IMR-90 (cell line): Measurements from ENCODE around the gene PPP1R1A. TPM values are rescaled to one million over a fixed set of nuclear protein-coding genes. Genes with fewer than 3 reads are reported as not detected.

ENCODE experiments used
- ATAC-seq: fragments of 200-7000 bp; cut with Tn5 transposase; 2 replicates; pipeline ENCODE4 v1.9.1; 2020; ENCODE audit warnings: low read depth, mild to moderate bottlenecking, moderate library complexity
- BruUV-seq: library from RNA; stranded (reverse); fragments of 400-500 nt; replicated peaks from 2 replicates; lab custom pipeline; 2021; lab: Mats Ljungman, UMichigan
- CTCF ChIA-PET: fragments of 300-600 bp; formaldehyde crosslinking; extraction: SDS; loops from one replicate; lab custom pipeline; 2021; ENCODE audit warnings: antibody characterized with exemption; lab: Yijun Ruan, JAX
- POLR2A ChIA-PET: fragments of 300-600 bp; sonication (Branson Sonifier 250); formaldehyde crosslinking; loops from one replicate; lab custom pipeline; 2022; ENCODE audit warnings: antibody characterized with exemption; ENCODE audit not compliant: unreplicated experiment; lab: Charles Lee
- DNase-seq: peaks from one replicate; pipeline ENCODE4 v3.0.0; 2013
- H2AFZ ChIP-seq: replicated peaks from 2 replicates; pipeline ENCODE3; 2013; ENCODE audit warnings: low read length, mild to moderate bottlenecking; ENCODE audit not compliant: poor library complexity
- H2AK5ac ChIP-seq: 2 replicates; pipeline ENCODE4 v1.6.1; 2013; ENCODE audit warnings: low read depth, low read length, inconsistent platforms
- H2AK9ac ChIP-seq: replicated peaks from 2 replicates; pipeline ENCODE3; 2013; ENCODE audit warnings: mild to moderate bottlenecking, low read depth, low read length, moderate library complexity; ENCODE audit not compliant: poor library complexity
- H2BK120ac ChIP-seq: 2 replicates; pipeline ENCODE4 v1.6.1; 2013; ENCODE audit warnings: low read depth, low read length, inconsistent platforms
- H2BK15ac ChIP-seq: 3 replicates; pipeline ENCODE4 v1.6.1; 2013; ENCODE audit warnings: low read depth, low read length, inconsistent platforms
- H2BK20ac ChIP-seq: 2 replicates; pipeline ENCODE4 v1.6.1; 2013; ENCODE audit warnings: low read depth, mild to moderate bottlenecking, inconsistent platforms, low read length, moderate library complexity
- H2BK5ac ChIP-seq: 2 replicates; pipeline ENCODE4 v1.6.1; 2013; ENCODE audit warnings: mild to moderate bottlenecking, low read depth, low read length, inconsistent platforms; ENCODE audit not compliant: poor library complexity, severe bottlenecking
- H3K14ac ChIP-seq: replicated peaks from 2 replicates; pipeline ENCODE4 v1.6.1; 2013; ENCODE audit warnings: low read depth, low read length, inconsistent platforms
- H3K18ac ChIP-seq: 2 replicates; pipeline ENCODE4 v1.6.1; 2013; ENCODE audit warnings: low read depth, low read length, control low read depth
- H3K23ac ChIP-seq: 2 replicates; pipeline ENCODE4 v1.6.1; 2013; ENCODE audit warnings: low read depth, low read length, inconsistent platforms
- H3K27ac ChIP-seq: 2 replicates; pipeline ENCODE4 v1.5.1; 2013; ENCODE audit warnings: mild to moderate bottlenecking, control low read depth, low read length; ENCODE audit not compliant: insufficient read depth
- H3K27me3 ChIP-seq: 2 replicates; pipeline ENCODE4 v1.6.1; 2013; ENCODE audit warnings: low read length; ENCODE audit not compliant: control insufficient read depth, insufficient read depth
- H3K36me3 ChIP-seq: 2 replicates; pipeline ENCODE4 v1.6.1; 2013; ENCODE audit warnings: low read length, mixed read lengths; ENCODE audit not compliant: control insufficient read depth, insufficient read depth
- H3K4ac ChIP-seq: 2 replicates; pipeline ENCODE4 v1.6.1; 2013; ENCODE audit warnings: low read depth, low read length, inconsistent platforms
- H3K4me1 ChIP-seq: 2 replicates; pipeline ENCODE4 v1.6.1; 2013; ENCODE audit warnings: low read length, mixed read lengths; ENCODE audit not compliant: control insufficient read depth, insufficient read depth
- H3K4me2 ChIP-seq: 2 replicates; pipeline ENCODE4 v1.6.1; 2013; ENCODE audit warnings: low read depth, mild to moderate bottlenecking, control low read depth, low read length, moderate library complexity
- H3K4me3 ChIP-seq: 2 replicates; pipeline ENCODE4 v1.5.1; 2013; ENCODE audit warnings: low read depth, mild to moderate bottlenecking, control low read depth, low read length, moderate library complexity; ENCODE audit not compliant: insufficient read depth
- H3K56ac ChIP-seq: 2 replicates; pipeline ENCODE4 v1.6.1; 2013; ENCODE audit warnings: low read length, inconsistent platforms; ENCODE audit not compliant: insufficient read depth; ENCODE audit errors: extremely low read depth
- H3K79me1 ChIP-seq, 2 experiments: 2 replicates each; pipeline ENCODE4 v1.6.1; 2013; ENCODE audit warnings: low read length in 2 of 2, inconsistent platforms in 1 of 2, low read depth in 1 of 2
- H3K9ac ChIP-seq: 2 replicates; pipeline ENCODE4 v1.6.1; 2013; ENCODE audit warnings: low read depth, low read length, control low read depth
- H3K9me1 ChIP-seq: 2 replicates; pipeline ENCODE4 v1.6.1; 2013; ENCODE audit warnings: low read length, inconsistent platforms; ENCODE audit not compliant: insufficient read depth
- H3K9me3 ChIP-seq: 2 replicates; pipeline ENCODE4 v1.6.1; 2013; ENCODE audit warnings: low read length; ENCODE audit not compliant: control insufficient read depth, insufficient read depth
- H4K20me1 ChIP-seq: 2 replicates; pipeline ENCODE4 v1.6.1; 2013; ENCODE audit warnings: low read length, inconsistent platforms; ENCODE audit not compliant: insufficient read depth
- H4K5ac ChIP-seq: 2 replicates; pipeline ENCODE4 v1.6.1; 2013; ENCODE audit warnings: mild to moderate bottlenecking, low read depth, low read length, control low read depth
- H4K8ac ChIP-seq, 2 experiments: 2 replicates each; pipeline ENCODE4 v1.6.1; 2013; ENCODE audit warnings: low read depth in 2 of 2, low read length in 2 of 2, control low read depth in 1 of 2, inconsistent platforms in 1 of 2
- H4K91ac ChIP-seq: 2 replicates; pipeline ENCODE4 v1.6.1; 2013; ENCODE audit warnings: low read depth, low read length, inconsistent platforms; ENCODE audit not compliant: insufficient read depth
- BHLHE40 ChIP-seq: fragments of 150-350 bp; IDR thresholded peaks from 2 replicates; pipeline ENCODE4 v1.6.1; 2016; ENCODE audit warnings: mild to moderate bottlenecking, low read depth, low read length
- CEBPB ChIP-seq: IDR thresholded peaks from 2 replicates; pipeline ENCODE4 v1.6.1; 2012; ENCODE audit warnings: low read depth, low read length, improper control_type of control experiment
- CHD1 ChIP-seq: IDR thresholded peaks from 2 replicates; pipeline ENCODE4 v1.6.1; 2012; ENCODE audit warnings: low read depth, low read length, improper control_type of control experiment
- FOS ChIP-seq: fragments of 150-350 bp; IDR thresholded peaks from 2 replicates; pipeline ENCODE4 v1.6.1; 2016; ENCODE audit warnings: low read depth, low read length
- MAFK ChIP-seq: IDR thresholded peaks from 2 replicates; pipeline ENCODE4 v1.6.1; 2012; ENCODE audit warnings: low read depth, low read length, improper control_type of control experiment
- MAZ ChIP-seq: IDR thresholded peaks from 2 replicates; pipeline ENCODE4 v1.6.1; 2012; ENCODE audit warnings: low read depth, mild to moderate bottlenecking, low read length, improper control_type of control experiment, moderate library complexity, borderline replicate concordance
- MXI1 ChIP-seq: IDR thresholded peaks from 2 replicates; pipeline ENCODE4 v1.6.1; 2012; ENCODE audit warnings: low read depth, mild to moderate bottlenecking, low read length, moderate library complexity, borderline replicate concordance
- NFE2L2 ChIP-seq: fragments of 150-350 bp; IDR thresholded peaks from 2 replicates; pipeline ENCODE4 v1.6.1; 2016; ENCODE audit warnings: low read depth, mild to moderate bottlenecking, low read length
- POLR2A ChIP-seq: IDR thresholded peaks from 2 replicates; pipeline ENCODE4 v1.6.1; 2012; ENCODE audit warnings: mild to moderate bottlenecking, low read depth, low read length
- RAD21 ChIP-seq: IDR thresholded peaks from 2 replicates; pipeline ENCODE4 v1.6.1; 2012; ENCODE audit warnings: low read length, improper control_type of control experiment
- RCOR1 ChIP-seq: IDR thresholded peaks from 2 replicates; pipeline ENCODE4 v1.6.1; 2012; ENCODE audit warnings: mild to moderate bottlenecking, low read length, improper control_type of control experiment; ENCODE audit not compliant: insufficient replicate concordance
- RFX5 ChIP-seq: IDR thresholded peaks from 2 replicates; pipeline ENCODE4 v1.8.0; 2012; ENCODE audit warnings: low read depth, mild to moderate bottlenecking, low read length, moderate library complexity
- SMC3 ChIP-seq: fragments of 150-350 bp; IDR thresholded peaks from 2 replicates; pipeline ENCODE4 v1.6.1; 2016; ENCODE audit warnings: low read depth, mild to moderate bottlenecking, antibody characterized with exemption, low read length, moderate library complexity
- USF2 ChIP-seq: fragments of 150-350 bp; IDR thresholded peaks from 2 replicates; pipeline ENCODE4 v1.6.1; 2017; ENCODE audit warnings: mild to moderate bottlenecking, antibody characterized with exemption, low read length, low read depth
- WGBS, 2 experiments: methylation state at CpG; one replicate each; pipeline versions ENCODE4 v1.1.5 to v1.1.7; 2013; ENCODE audit warnings: missing lambda C conversion rate in 2 of 2; ENCODE audit not compliant: insufficient read length in 1 of 2; ENCODE audit errors: extremely low coverage in 2 of 2; 5-methylcytosine and 5-hydroxymethylcytosine counted together
- dilution Hi-C: fragments of 300-500 bp; cut with HindIII; formaldehyde crosslinking; loops from one replicate; pipeline ENCODE4 v1.14.3; 2018; ENCODE audit warnings: low sequenced_read_pairs; ENCODE audit not compliant: unreplicated experiment
- in situ Hi-C: fragments of 300-500 bp; cut with MboI; formaldehyde crosslinking; loops from 3 replicates; pipeline ENCODE4 v1.14.3; 2019; ENCODE audit warnings: low sequenced_read_pairs, inconsistent platforms, mixed read lengths
- intact Hi-C: fragments of 100-400 bp; cut with micrococcal nuclease; formaldehyde crosslinking; loops from 2 replicates; pipeline ENCODE4 v1.10.0; 2022
- polyA plus RNA-seq, 3 experiments: library from polyadenylated mRNA; depleted of rRNA; stranded (reverse); fragments of >200 nt; gene quantifications; 2 replicates each; pipeline ENCODE4 v1.2.3, GENCODE V29; 2012; ENCODE audit warnings: low replicate concordance in 1 of 3
- total RNA-seq: library from RNA; depleted of rRNA; stranded (reverse); fragments of >200 nt; gene quantifications from 2 replicates; pipeline ENCODE4 v1.2.3, GENCODE V29; 2012
- TF ChIP-seq, protein P1 (sequence below): fragments of 150-350 bp; IDR thresholded peaks from 2 replicates; pipeline ENCODE4 v1.6.1; 2016; ENCODE audit warnings: low read depth, mild to moderate bottlenecking, low read length, moderate library complexity, borderline replicate concordance
- TF ChIP-seq, protein P2 (sequence below): conservative IDR thresholded peaks from 2 replicates; pipeline ENCODE4 v1.5.1; 2012; ENCODE audit warnings: mild to moderate bottlenecking, low read depth, low read length, improper control_type of control experiment

PPP1R1A gene
- total and polyA plus RNA-seq, 2 of the 4 experiments (the other 2 are of a cell fraction) = not detected

DNA sequence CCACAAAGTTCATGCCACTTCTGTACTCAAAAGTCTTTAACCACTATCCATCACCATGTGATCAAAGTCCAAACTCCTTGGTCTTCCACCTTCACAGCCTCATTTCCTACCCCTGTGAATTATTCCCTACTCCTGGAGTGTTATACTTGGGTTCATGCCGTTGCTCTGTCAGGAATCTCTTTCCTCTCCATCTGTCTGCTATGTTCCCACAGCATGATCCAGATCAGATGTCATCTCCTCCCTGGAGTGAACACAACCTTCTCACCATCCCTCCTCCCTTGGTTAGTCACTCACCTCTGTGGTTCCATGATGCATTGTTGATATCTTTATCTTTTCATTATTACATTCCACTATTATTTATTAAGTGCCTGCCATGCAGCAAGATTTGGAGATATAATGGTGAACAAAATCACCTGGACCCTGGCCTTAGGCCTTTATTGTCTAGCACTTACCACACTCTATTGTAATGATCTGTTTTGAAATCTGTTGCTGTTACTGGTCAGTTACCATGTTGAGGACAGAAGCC, 23.8 kb upstream of the PPP1R1A start:
- Histone ChIP-seq H2AK9ac (no peak overlapping the region), H3K14ac (no peak overlapping the region), H3K4ac (no peak overlapping the region), H3K36me3 (no peaks in the 10 kb centered on the region), H3K56ac (no peak overlapping the region), H3K27ac (no peak overlapping the region), H3K27me3 (peaks cover 4% of the 10 kb centered on the region), H2BK15ac (no peak overlapping the region), H3K9ac (no peak overlapping the region), H3K9me3 (no peaks in the 10 kb centered on the region), H2AK5ac (no peak overlapping the region), H4K20me1 (no peaks in the 10 kb centered on the region), H2BK120ac (no peak overlapping the region), H2BK20ac (no peak overlapping the region), H3K9me1 (no peaks in the 10 kb centered on the region), H4K8ac (no peak overlapping the region), H3K79me1 (no peaks in the 10 kb centered on the region), H3K4me3 (no peak overlapping the region), H4K5ac (no peak overlapping the region), H2BK5ac (no peak overlapping the region), H3K4me1 (no peaks in the 10 kb centered on the region), H3K18ac (no peak overlapping the region), H4K91ac (no peak overlapping the region), H3K23ac (no peak overlapping the region), H2AFZ (no peak overlapping the region), H3K4me2 (no peak overlapping the region)
- 0% methylated on average over 1 of the region's 1 CpG; no CpG with 5 or more reads in 1 of the 2 experiments for WGBS, 2 experiments
- ATAC-seq (no peak), DNase-seq (no peak)
- in situ Hi-C loops = no loop called here
- BruUV-seq = no TSS peak
- intact Hi-C loops = no loop called here
- CTCF ChIA-PET = no interaction called here
- POLR2A ChIA-PET = no interaction called here
- TF ChIP-seq RAD21 (no peak), POLR2A (no peak), NFE2L2 (no peak), RCOR1 (no peak), MXI1 (no peak), FOS (no peak), CHD1 (no peak), SMC3 (no peak), CEBPB (no peak), MAZ (no peak), RFX5 (no peak), MAFK (no peak), BHLHE40 (no peak), USF2 (no peak)
- TF ChIP-seq, protein P1, sequence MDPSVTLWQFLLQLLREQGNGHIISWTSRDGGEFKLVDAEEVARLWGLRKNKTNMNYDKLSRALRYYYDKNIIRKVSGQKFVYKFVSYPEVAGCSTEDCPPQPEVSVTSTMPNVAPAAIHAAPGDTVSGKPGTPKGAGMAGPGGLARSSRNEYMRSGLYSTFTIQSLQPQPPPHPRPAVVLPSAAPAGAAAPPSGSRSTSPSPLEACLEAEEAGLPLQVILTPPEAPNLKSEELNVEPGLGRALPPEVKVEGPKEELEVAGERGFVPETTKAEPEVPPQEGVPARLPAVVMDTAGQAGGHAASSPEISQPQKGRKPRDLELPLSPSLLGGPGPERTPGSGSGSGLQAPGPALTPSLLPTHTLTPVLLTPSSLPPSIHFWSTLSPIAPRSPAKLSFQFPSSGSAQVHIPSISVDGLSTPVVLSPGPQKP = no peak
- TF ChIP-seq, protein P2, sequence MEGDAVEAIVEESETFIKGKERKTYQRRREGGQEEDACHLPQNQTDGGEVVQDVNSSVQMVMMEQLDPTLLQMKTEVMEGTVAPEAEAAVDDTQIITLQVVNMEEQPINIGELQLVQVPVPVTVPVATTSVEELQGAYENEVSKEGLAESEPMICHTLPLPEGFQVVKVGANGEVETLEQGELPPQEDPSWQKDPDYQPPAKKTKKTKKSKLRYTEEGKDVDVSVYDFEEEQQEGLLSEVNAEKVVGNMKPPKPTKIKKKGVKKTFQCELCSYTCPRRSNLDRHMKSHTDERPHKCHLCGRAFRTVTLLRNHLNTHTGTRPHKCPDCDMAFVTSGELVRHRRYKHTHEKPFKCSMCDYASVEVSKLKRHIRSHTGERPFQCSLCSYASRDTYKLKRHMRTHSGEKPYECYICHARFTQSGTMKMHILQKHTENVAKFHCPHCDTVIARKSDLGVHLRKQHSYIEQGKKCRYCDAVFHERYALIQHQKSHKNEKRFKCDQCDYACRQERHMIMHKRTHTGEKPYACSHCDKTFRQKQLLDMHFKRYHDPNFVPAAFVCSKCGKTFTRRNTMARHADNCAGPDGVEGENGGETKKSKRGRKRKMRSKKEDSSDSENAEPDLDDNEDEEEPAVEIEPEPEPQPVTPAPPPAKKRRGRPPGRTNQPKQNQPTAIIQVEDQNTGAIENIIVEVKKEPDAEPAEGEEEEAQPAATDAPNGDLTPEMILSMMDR = no peak
- dilution Hi-C loops = no loop called here
